ENCODE data around the gene NDUFAF7.
"Not testable (repeated sequence)": the region's sequence is repeated elsewhere in the genome, so short reads cannot be mapped to it uniquely, and the experiment has no call there.

NDUFAF7 gene, protein sequence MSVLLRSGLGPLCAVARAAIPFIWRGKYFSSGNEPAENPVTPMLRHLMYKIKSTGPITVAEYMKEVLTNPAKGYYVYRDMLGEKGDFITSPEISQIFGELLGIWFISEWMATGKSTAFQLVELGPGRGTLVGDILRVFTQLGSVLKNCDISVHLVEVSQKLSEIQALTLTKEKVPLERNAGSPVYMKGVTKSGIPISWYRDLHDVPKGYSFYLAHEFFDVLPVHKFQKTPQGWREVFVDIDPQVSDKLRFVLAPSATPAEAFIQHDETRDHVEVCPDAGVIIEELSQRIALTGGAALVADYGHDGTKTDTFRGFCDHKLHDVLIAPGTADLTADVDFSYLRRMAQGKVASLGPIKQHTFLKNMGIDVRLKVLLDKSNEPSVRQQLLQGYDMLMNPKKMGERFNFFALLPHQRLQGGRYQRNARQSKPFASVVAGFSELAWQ

DNA sequence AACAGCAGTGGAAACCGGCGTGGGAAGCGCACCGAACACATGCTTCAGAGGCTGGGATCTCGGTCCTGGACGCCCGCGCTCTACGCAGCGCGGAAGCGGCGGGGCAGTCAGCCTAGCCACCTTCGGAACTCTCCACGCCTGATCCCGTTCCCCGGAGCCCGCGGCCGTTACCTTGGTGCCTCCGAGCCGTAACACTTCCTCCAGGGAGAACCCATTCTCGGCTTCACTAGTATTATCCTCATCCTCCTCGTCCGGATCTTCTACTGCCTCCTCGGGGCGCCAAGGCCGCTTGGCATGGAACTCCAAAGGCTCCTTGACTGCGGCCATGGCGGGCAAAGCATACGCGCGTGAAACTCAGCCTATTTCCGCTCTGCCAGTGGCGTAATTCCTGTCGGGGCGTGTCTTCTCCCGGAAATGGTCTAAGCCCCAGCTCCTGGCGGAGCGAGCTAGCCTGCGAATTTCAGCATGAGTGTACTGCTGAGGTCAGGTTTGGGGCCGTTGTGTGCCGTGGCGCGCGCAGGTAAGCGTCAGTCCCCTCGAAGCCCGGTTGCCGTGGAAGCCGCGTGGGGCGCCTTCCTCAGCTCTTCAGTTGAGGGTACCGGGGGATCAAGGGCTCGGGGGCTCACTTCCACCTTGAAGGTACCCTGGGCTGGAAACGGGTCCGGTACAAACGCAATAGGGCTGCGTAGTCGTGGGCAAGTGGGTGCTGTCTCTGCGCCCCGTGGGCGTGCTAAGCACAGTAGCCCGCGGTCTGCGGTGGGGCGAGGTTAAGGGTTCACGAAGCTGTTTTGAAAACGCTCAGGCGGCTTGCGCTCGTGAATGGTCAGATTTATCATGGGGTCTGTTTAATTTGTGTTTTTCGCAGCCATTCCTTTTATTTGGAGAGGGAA, at the start of gene NDUFAF7, which contains the start of gene CEBPZ:
Gene NDUFAF7 (plus strand): TSS at position 418 of the 890 bp plus-strand sequence. CDS start 48 bp downstream, at position 466.
Gene CEBPZ (minus strand): TSS at position 356 of the 890 bp plus-strand sequence. CDS start 29 bp downstream, at position 327.
- Mint-ChIP-seq H3K27me3 (no peaks in the 10 kb centered on the region), H3K4me3 (no peak within 1 kb of the TSS), H3K9me3 (no peaks in the 10 kb centered on the region), H3K36me3 (peaks cover 28% of the 10 kb centered on the region), H3K4me1 (peaks cover 25% of the 10 kb centered on the region), H3K27ac (no peak within 1 kb of the TSS)
- peak; percentile 93 for DNase-seq
- CTCF ChIA-PET: interaction anchor here (1.2 to 1.5 kb wide), 2 partner anchors 63 to 72 kb away, joined by 3 to 4 read pairs; no protein-coding TSS in a partner anchor

DNA sequence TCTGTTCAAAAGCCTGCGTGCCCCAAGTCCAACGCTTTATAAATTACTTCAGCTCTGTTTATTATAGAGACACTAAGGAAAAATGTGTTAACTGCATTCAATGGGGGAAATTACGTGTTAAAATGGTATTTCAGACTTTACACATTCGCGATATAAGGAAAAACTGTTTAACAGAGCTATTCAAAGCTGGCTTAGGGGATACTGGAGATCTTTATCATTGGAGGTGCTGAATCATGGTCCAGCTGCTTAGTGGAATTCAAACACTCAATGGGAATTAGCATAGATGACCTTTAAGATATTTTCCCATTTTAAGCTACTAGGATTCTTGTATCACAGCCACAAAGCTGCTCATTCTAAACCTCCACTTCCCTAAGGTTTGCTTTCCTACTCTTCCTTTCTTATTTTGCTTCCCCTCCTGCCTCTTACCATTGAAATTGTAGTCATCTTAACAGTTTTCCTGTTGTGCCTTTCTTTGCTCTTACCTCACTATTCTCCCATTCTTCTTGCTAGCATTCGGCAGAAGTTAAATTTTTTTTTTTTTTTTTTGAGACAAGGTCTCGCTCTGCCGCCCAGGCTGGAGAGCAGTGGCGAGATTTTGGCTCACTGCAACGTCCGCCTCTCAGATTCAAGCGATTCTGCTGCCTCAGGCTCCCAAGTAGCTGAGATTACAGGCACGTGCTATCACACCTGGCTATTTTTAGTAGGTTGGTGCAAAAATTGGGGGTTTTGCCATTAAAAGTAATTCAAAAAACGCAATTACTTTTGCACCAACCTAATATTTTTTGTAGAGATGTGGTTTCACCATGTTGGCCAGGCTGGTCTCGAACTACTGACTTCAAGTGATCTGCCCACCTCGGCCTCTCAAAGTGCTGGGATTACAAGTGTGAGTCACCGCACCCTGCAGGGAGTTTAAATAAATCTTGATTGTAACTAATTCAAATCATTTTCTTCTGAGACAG, 49.5 kb upstream of the NDUFAF7 start:
- Mint-ChIP-seq H3K4me3 (no peak overlapping the region), H3K27ac (no peak overlapping the region), H3K4me1 (no peaks in the 10 kb centered on the region), H3K27me3 (peaks cover 53% of the 10 kb centered on the region), H3K9me3 (no peaks in the 10 kb centered on the region), H3K36me3 (no peaks in the 10 kb centered on the region)
- CTCF ChIA-PET: no interaction called here
- DNase-seq: no peak

DNA sequence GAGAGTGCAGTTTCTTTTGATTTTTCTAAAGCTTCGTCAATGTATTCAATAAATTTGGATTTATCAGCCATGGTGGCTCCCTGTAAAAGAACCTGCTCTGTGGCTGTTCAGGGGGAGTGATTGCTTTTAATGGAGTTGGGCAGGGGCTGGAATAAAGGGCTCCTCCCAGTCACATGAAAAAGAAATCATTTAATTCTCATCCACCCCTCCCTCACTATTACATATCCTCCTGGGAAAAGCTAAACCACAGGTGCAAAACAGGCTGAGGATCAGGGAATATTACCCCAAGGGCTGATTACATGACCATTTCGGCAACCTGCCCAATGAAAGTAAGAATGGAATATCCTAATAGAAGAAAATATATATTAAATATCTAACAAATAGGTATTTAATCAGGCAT, 42.9 kb upstream of the NDUFAF7 start, which contains the start of gene SULT6B1:
Gene SULT6B1 (minus strand): TSS at position 101 of the 400 bp plus-strand sequence. CDS start 30 bp downstream, at position 71.
- DNase-seq: no peak
- H3K4me1 Mint-ChIP-seq: no peaks in the 10 kb centered on the region
- no peaks in the 10 kb centered on the region for H3K9me3 Mint-ChIP-seq
- no peak within 1 kb of the TSS for H3K27ac Mint-ChIP-seq
- no peaks in the 10 kb centered on the region for H3K36me3 Mint-ChIP-seq
- H3K27me3 Mint-ChIP-seq: peaks cover 38% of the 10 kb centered on the region
- H3K4me3 Mint-ChIP-seq: no peak within 1 kb of the TSS
- CTCF ChIA-PET: interaction anchor here (1.1 to 2.3 kb wide), 2 partner anchors 19 to 31 kb away, joined by 3 to 5 read pairs; no protein-coding TSS in a partner anchor

DNA sequence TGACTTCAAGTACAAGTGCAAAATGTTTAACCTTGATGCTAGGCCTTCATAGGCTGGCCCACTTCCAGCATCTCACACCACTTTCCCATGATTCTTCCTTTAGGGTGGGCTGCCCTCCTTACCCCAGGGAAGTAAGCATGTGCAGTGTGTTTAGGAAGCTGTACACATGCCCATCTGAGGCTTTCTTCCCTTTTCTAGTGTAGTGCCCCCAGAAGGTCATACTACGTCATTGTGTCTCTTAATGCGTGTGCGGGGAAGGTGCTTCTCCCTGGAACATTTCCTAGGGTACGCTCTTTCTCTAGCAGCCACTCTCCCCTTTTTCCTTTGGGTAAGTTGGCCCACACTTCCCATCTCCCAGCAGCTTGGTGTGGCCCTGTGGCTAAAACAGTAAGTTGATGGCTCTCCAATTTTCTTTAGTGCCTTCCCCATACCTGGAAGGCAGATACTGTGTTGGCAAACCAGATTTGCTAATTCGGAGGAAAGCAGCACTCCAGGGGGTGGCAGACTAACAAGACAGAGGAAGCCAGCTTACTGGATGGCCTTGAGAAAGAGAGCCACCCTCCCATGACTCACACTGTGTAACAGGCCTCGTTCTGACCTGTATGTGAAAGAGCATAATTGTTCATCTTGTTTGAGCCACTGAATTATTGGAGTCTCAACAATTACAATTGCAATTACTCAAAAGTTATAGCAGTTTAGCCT, 41.9 kb upstream of the NDUFAF7 start:
- H3K36me3 Mint-ChIP-seq: no peaks in the 10 kb centered on the region
- no peak overlapping the region for H3K27ac Mint-ChIP-seq
- no peaks in the 10 kb centered on the region for H3K9me3 Mint-ChIP-seq
- DNase-seq: no peak
- no peak overlapping the region for H3K4me3 Mint-ChIP-seq
- H3K27me3 Mint-ChIP-seq: peaks cover 32% of the 10 kb centered on the region
- CTCF ChIA-PET: interaction anchor here (0.5 to 2.3 kb wide), 3 partner anchors 20 to 49 kb away, joined by 3 to 5 read pairs (median 3); no protein-coding TSS in a partner anchor
- H3K4me1 Mint-ChIP-seq: no peaks in the 10 kb centered on the region

DNA sequence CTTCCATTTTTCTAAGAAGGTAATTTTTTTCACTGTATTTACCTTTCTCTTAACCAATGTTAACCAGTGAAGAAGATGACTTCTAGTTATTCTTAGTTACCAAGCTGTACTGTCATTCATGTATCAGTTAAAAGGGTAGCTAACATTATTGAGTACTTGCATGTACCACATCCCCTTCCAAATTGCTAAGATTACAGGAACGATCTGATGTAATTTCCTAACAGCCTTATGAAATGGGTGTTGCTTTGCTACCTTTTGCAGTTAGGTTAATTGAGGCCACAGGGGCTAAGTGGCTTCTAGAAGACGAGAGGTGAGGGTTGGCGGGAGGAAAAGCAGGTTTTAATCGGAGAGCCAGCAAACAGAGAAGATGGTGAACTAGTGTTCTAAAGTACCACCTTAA, 41.2 kb upstream of the NDUFAF7 start:
- CTCF ChIA-PET: interaction anchor here (0.5 to 2.5 kb wide), 2 partner anchors 22 to 49 kb away, joined by 3 to 8 read pairs; no protein-coding TSS in a partner anchor
- no peak overlapping the region for H3K4me3 Mint-ChIP-seq
- H3K9me3 Mint-ChIP-seq: no peaks in the 10 kb centered on the region
- no peak overlapping the region for H3K27ac Mint-ChIP-seq
- peaks cover 33% of the 10 kb centered on the region for H3K27me3 Mint-ChIP-seq
- H3K4me1 Mint-ChIP-seq: peaks cover 1% of the 10 kb centered on the region
- no peaks in the 10 kb centered on the region for H3K36me3 Mint-ChIP-seq
- no peak for DNase-seq

DNA sequence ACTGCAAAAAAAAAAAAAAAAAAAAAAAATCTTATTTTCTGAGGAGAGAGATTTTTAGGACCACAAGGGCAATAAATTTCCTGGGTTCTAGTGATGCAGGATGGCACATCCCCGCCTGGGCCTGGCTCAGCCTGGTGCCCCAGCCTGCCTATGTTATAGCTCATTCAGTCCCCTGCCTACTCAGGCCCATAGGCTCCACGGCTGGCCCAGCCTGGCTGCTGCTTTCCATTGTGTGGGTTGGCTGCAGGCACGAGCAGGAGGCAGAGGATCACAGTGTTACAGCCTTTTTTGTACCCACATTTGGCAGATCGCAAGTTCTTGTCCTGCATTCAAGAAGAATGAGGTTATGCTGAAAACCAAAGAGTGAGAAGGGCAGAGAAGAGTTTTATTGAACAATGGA, 40.2 kb upstream of the NDUFAF7 start:
- Mint-ChIP-seq H3K4me1 (peaks cover 5% of the 10 kb centered on the region), H3K4me3 (no peak overlapping the region), H3K36me3 (peaks cover 2% of the 10 kb centered on the region), H3K9me3 (no peaks in the 10 kb centered on the region), H3K27ac (no peak overlapping the region), H3K27me3 (peaks cover 28% of the 10 kb centered on the region)
- CTCF ChIA-PET: interaction anchor here (2.5 kb wide), 1 partner anchor 22 kb away, joined by 8 read pairs; no protein-coding TSS in a partner anchor
- no peak for DNase-seq

DNA sequence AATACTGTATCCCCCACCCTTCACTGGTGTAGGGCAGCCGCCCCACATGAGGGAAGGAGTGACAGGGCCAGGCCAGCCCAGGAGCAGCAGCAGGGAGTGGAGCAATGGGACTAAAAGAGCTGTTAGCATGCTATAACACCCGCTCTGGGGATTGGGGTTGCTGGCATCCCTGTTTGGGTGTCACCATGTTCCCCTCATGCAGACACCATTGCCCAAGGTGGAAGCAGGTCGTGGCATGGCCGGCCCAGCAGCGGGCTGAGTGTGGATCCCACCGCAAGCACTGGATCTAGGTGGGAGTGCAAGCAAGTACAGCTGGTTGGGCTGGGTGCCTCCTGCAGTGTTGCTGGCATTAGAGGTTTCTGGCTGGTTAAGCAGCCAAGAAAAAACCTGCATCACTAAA, 39.7 kb upstream of the NDUFAF7 start:
- peaks cover 7% of the 10 kb centered on the region for H3K4me1 Mint-ChIP-seq
- CTCF ChIA-PET: interaction anchor here (2.5 kb wide), 1 partner anchor 23 kb away, joined by 8 read pairs; no protein-coding TSS in a partner anchor
- H3K4me3 Mint-ChIP-seq: no peak overlapping the region

DNA sequence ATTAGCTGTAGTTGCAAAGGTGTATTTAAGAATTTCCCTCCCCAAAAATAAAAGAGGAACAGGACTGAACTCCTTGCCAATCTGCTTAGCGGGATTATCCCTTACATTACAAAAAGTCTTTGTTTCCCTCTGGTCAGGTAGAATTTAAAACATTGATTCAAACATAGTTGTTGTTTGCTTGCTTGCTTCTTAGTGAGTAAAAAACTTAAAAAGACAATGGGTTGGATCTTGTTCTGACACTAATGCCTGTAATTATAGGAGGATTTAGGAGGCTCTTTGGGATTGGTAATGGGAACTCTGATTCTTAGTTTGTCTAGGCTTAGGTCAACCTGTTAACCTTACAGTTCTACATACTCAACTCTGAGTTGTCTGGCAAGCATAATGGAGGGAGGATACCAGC, 38.9 kb upstream of the NDUFAF7 start:
- Mint-ChIP-seq H3K4me3 (no peak overlapping the region), H3K9me3 (no peaks in the 10 kb centered on the region), H3K27me3 (peaks cover 25% of the 10 kb centered on the region), H3K4me1 (peaks cover 15% of the 10 kb centered on the region), H3K36me3 (peaks cover 3% of the 10 kb centered on the region), H3K27ac (no peak overlapping the region)
- DNase-seq: no peak
- CTCF ChIA-PET: interaction anchor here (2.5 kb wide), 1 partner anchor 24 kb away, joined by 8 read pairs; no protein-coding TSS in a partner anchor

More for the DNA sequence above, 39.7 kb upstream of the NDUFAF7 start:
- Mint-ChIP-seq H3K27me3 (peaks cover 26% of the 10 kb centered on the region), H3K27ac (no peak overlapping the region), H3K9me3 (no peaks in the 10 kb centered on the region), H3K36me3 (peaks cover 3% of the 10 kb centered on the region)
- DNase-seq: no peak

DNA sequence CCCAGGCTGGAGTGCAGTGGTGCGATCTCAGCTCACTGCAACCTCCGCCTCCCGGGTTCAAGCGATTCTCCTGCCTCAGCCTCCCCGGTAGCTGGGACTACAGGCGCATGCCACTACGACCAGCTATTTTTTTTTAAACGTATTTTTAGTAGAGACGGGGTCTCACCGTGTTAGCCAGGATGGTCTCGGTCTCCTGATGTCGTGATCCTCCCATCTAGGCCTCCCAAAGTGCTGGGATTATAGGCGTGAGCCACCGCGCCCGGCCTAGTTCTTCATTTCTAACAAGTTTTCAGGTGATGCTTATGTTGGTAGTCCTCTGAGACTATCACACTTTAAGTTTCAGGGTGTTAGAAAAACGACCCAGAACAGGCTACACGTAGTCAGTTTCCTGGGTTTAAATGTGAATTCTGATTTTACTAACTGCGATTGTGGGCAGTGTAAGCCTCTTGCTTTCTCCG, 35.6 kb upstream of the NDUFAF7 start:
- H3K27me3 Mint-ChIP-seq: peaks cover 13% of the 10 kb centered on the region
- H3K4me1 Mint-ChIP-seq: peaks cover 25% of the 10 kb centered on the region
- H3K9me3 Mint-ChIP-seq, DNase-seq, CTCF ChIA-PET, H3K36me3 Mint-ChIP-seq: not testable (repeated sequence)
- peak overlapping the region; percentile 100 for H3K4me3 Mint-ChIP-seq
- H3K27ac Mint-ChIP-seq: peak overlapping the region; percentile 97

DNA sequence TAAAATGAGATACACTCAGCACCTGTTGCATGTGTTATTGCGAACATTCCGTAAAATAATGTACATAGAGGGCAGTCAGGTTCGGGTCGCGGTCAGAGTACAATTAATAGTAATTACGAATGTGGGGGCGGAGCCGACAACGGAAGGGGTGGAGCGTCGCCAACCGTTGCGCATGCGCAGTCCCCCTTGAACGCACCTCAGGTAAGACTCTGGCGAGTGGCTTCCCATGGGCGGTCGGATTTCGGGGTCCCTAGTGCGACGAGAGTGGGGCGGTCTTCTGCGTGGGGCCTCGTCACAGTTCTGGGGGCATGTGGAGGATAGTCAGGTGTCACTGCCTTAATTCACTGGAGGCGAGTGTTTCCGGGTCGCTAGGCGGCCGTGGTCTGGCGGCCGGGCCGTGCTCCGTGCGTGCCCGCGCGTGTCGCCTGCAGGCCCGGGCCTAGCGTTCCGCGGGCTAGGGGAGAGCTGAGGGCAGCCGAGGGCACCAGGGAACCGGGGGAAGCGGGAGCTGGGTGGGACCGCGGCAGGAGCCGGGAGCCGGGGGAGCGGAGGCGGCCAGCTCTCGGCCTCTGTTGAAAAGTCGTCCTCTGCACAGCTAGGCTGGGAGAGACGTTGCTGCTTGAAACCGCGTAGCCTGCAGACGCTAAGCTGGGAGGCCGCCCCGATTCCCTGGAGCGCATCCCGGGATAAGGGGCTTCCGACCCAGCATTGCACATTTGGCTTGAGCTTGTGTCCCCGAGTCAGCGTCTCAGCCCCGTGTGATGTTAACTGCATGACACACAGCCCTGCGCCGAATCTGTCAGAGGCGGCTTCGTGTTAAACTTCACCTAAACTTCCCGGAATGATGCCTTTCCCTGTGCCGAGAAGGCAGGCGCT, 34.9 kb upstream of the NDUFAF7 start, which contains the start of gene CEBPZOS:
Gene CEBPZOS (plus strand): TSS at position 177 of the 876 bp plus-strand sequence. CDS start 3,209 bp downstream, outside the sequence.
- Mint-ChIP-seq H3K4me1 (peaks cover 28% of the 10 kb centered on the region), H3K36me3 (peaks cover 12% of the 10 kb centered on the region), H3K9me3 (no peaks in the 10 kb centered on the region), H3K27ac (peak within 1 kb of the TSS; percentile 97), H3K4me3 (peak within 1 kb of the TSS; percentile 100), H3K27me3 (peaks cover 13% of the 10 kb centered on the region)
- CTCF ChIA-PET: interaction anchor here (0.8 to 1.2 kb wide), 2 partner anchors 28 to 41 kb away, joined by 3 read pairs; no protein-coding TSS in a partner anchor
- DNase-seq: peak; percentile 89

DNA sequence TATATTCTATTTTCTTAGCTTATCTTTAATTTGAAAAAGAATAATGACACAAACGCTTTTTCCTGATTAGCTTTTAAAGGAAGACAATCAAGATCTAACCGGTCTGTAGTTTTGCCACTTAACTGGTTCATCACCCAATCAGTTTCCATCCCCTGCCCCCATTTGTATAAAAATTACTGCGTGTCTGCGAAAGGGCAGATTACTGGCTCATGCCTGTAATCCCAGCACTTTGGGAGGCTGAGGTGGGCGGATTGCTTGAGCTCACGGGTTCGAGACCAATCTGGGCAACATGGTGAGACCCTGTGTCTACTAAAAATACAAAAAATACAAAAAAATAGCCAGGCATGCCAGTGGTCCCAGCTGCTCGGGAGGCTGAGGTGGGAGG, 32.8 kb upstream of the NDUFAF7 start:
- Mint-ChIP-seq H3K9me3 (peaks cover 3% of the 10 kb centered on the region), H3K4me3 (no peak overlapping the region), H3K36me3 (peaks cover 24% of the 10 kb centered on the region), H3K27me3 (peaks cover 8% of the 10 kb centered on the region), H3K27ac (no peak overlapping the region), H3K4me1 (peaks cover 34% of the 10 kb centered on the region)
- CTCF ChIA-PET: interaction anchor here (0.6 kb wide), 1 partner anchor 337 kb away, joined by 3 read pairs; no protein-coding TSS in a partner anchor
- no peak for DNase-seq

Data from activated naive CD4-positive, alpha-beta T cell treated with anti-CD3 and anti-CD28 coated beads, Interleukin-2, amount 10 ng/mL, durations not matched to agents 7 days and 5 days (primary cell).